Measurements from ENCODE around the gene ASB11.

The ASB11 gene

DNA sequence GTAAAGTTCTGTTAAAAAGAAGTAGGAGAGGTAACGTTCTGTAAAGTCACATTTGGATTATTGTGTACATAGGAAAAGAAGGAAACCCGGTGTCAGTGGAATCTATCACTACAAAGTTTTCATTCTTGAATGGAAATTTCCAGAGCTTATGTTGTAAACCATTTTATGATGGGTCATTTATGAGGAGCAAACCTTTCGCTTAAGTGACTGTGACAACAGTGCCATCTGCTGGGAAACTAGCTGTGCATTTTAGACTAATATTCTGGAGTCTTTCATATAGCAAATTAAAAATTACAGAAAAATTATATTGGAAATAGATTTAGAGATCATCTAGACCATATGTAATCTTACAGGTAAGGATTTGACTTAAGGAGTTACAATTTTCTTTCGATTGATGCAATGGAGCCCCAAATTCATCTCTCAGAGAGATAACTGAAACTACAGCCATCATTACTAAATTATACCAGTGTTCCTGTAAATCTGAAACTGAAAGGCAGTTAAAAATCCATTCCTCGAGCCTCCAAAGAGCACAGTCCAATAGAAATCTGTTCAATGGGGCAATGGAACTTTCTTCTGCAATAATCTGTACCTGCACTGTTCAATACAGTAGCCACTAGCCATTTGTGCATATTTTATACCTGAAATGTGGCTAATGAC lies 72.4 kb downstream of the ASB11 start:
- Mint-ChIP-seq H3K9me3 (no peaks in the 10 kb centered on the region), H3K27ac (no peak overlapping the region), H3K4me1 (no peaks in the 10 kb centered on the region), H3K27me3 (ENCODE audit: low read depth) (no peaks in the 10 kb centered on the region), H3K36me3 (ENCODE audit: low read depth) (no peaks in the 10 kb centered on the region), H3K4me3 (no peak overlapping the region)
- TF ChIP-seq, protein P1, sequence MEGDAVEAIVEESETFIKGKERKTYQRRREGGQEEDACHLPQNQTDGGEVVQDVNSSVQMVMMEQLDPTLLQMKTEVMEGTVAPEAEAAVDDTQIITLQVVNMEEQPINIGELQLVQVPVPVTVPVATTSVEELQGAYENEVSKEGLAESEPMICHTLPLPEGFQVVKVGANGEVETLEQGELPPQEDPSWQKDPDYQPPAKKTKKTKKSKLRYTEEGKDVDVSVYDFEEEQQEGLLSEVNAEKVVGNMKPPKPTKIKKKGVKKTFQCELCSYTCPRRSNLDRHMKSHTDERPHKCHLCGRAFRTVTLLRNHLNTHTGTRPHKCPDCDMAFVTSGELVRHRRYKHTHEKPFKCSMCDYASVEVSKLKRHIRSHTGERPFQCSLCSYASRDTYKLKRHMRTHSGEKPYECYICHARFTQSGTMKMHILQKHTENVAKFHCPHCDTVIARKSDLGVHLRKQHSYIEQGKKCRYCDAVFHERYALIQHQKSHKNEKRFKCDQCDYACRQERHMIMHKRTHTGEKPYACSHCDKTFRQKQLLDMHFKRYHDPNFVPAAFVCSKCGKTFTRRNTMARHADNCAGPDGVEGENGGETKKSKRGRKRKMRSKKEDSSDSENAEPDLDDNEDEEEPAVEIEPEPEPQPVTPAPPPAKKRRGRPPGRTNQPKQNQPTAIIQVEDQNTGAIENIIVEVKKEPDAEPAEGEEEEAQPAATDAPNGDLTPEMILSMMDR (IDR thresholded peaks at IDR 0.05; ENCODE audit: unreplicated experiment in 3 of 3), result peak; percentile 53 to 59 (median 58)

DNA sequence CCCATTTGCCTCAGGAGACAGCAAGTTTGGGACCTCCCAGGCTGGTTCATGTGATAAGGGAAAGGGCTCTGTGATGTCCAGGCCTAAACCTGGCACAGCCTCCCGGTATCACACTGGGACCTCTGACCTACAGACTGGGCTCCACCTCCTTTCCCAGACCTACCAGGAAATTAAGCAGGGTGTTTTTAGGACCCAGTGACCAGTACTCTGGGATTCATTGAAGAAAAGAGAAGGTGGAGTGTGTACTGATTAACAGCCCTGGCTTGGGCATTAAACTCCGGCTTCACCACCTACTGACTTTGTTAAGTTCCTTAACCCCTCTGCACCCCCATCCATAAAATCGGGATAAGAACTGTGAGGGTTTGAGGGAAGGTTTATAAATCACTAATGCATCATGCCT lies 74.1 kb downstream of the ASB11 start:
- H3K36me3 Mint-ChIP-seq (ENCODE audit: low read depth), result no peaks in the 10 kb centered on the region
- no peaks in the 10 kb centered on the region for H3K4me1 Mint-ChIP-seq
- H3K9me3 Mint-ChIP-seq, result no peaks in the 10 kb centered on the region
- no peak overlapping the region for H3K4me3 Mint-ChIP-seq
- H3K27me3 Mint-ChIP-seq (ENCODE audit: low read depth), result no peaks in the 10 kb centered on the region
- no peak overlapping the region for H3K27ac Mint-ChIP-seq
- TF ChIP-seq, protein P1 (IDR thresholded peaks at IDR 0.05; ENCODE audit: unreplicated experiment in 3 of 3), result no peak

DNA sequence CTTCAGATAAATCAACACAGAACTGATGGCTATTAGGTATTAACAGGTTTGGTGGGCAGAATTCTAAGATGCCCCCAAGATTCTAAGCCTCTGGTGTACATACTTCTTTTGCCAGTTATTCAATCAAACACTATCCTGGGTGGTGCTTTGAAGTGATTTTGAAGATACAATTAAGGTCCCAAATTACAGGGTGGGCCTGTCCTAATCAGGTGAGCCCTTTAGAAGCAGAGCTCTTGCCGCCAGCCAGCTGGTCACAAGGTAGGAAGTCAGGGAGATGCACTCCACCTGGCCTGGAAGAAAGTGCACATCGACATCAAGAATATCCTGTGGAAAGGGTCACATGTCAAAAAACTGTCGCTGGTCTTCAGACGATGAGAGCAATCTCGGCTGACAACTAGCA lies 75.0 kb downstream of the ASB11 start:
- no peak overlapping the region for H3K27ac Mint-ChIP-seq
- TF ChIP-seq, protein P1 (IDR thresholded peaks at IDR 0.05; ENCODE audit: unreplicated experiment in 3 of 3), result no peak
- H3K4me1 Mint-ChIP-seq, result no peaks in the 10 kb centered on the region
- H3K9me3 Mint-ChIP-seq, result no peaks in the 10 kb centered on the region
- H3K36me3 Mint-ChIP-seq (ENCODE audit: low read depth), result no peaks in the 10 kb centered on the region
- no peaks in the 10 kb centered on the region for H3K27me3 Mint-ChIP-seq (ENCODE audit: low read depth)
- H3K4me3 Mint-ChIP-seq, result no peak overlapping the region

DNA sequence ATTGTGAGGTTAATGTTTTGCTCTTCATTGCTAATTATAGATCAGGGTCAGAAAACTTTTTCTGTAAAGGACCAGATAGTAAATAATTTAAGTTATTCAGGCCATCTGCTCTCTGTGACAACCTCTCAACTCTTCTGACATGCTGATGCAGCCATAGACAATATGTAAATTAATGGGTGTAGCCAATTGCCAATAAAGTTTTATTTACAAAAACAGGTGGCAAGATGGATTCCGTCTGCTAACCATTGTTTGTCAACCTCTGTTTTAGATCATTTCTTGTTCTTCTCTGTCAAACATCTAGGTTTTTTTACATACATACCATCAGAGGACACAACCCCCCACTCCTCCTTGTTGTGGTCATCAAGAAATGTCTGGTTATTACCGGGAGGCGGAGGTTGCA lies 79.3 kb downstream of the ASB11 start:
- Mint-ChIP-seq H3K27ac (no peak overlapping the region), H3K4me1 (no peaks in the 10 kb centered on the region)

DNA sequence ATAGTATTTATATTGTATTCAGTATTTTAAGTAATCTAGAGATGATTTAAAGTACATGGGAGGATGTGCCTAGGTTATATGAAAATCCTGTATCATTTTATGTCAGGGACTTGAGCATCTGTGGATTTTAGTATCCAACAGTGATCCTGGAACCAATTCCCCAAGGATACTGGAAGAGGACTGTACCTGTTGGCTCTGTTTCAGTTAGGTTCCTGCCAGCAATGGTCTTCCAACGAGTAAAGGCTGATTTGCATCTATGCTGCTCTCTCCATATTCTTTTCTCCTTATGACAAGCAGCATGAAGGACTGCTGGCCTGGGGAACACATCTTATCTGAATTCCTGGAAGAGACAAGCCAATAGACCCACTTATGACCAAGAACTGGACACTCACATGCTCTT lies 80.4 kb downstream of the ASB11 start:
- Mint-ChIP-seq H3K36me3 (ENCODE audit: low read depth) (no peaks in the 10 kb centered on the region), H3K27ac (no peak overlapping the region), H3K27me3 (ENCODE audit: low read depth) (peaks cover 3% of the 10 kb centered on the region), H3K4me3 (no peak overlapping the region), H3K4me1 (no peaks in the 10 kb centered on the region), H3K9me3 (peaks cover 7% of the 10 kb centered on the region)
- TF ChIP-seq, protein P1 (IDR thresholded peaks at IDR 0.05; ENCODE audit: unreplicated experiment in 3 of 3), result no peak

More for the DNA sequence above, 79.3 kb downstream of the ASB11 start:
- Mint-ChIP-seq H3K9me3 (peaks cover 3% of the 10 kb centered on the region), H3K27me3 (ENCODE audit: low read depth) (peaks cover 3% of the 10 kb centered on the region), H3K4me3 (no peak overlapping the region), H3K36me3 (ENCODE audit: low read depth) (no peaks in the 10 kb centered on the region)
- TF ChIP-seq, protein P1 (IDR thresholded peaks at IDR 0.05; ENCODE audit: unreplicated experiment in 3 of 3), result no peak

DNA sequence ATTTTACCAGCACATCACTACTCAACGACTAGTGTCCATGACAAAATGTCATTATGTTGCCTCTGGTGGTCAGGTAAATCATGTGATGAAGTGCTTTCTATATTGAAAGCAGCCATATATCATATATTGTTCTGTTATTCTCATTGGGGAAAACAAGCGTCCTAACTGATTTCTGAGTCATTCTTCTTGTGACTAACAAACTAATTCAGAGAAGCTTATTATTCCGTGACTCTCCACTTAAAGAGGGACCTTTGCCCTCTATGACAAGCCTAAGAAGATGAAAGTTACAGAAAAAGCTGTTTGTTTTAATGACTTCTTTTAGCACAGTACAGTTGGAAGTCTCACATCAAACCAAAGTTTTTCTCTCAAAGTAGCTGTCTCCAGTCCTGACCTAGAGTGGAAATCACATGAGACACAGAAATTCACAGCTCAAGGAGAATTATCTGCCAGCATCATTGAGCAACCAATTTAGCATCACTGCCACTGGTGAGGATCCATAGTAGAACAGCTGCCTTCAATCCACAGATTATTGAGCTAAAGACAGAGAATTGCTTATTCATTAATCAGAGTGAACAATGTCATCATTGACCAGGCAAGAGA lies 81.9 kb downstream of the ASB11 start:
- TF ChIP-seq, protein P1 (IDR thresholded peaks at IDR 0.05; ENCODE audit: unreplicated experiment in 3 of 3), result no peak
- H3K36me3 Mint-ChIP-seq (ENCODE audit: low read depth), result no peaks in the 10 kb centered on the region
- H3K9me3 Mint-ChIP-seq, result peaks cover 7% of the 10 kb centered on the region
- peaks cover 3% of the 10 kb centered on the region for H3K27me3 Mint-ChIP-seq (ENCODE audit: low read depth)
- H3K4me3 Mint-ChIP-seq, result no peak overlapping the region
- no peak overlapping the region for H3K27ac Mint-ChIP-seq
- no peaks in the 10 kb centered on the region for H3K4me1 Mint-ChIP-seq

Data from nephron (organoid).